Breast epithelium (tissue), 4 donors: ENCODE results near the gene CCDC81. TPM values are rescaled to one million over a fixed set of nuclear protein-coding genes. Genes with fewer than 3 reads are reported as not detected.

Experiments used
- DNase-seq, 2 donors: peaks; one replicate each; pipeline ENCODE4 v3.0.0-alpha.2; 2019; ENCODE audit warnings: low spot score in 2 of 2
- H3K27ac ChIP-seq, 2 donors: fragments of 200-600 bp; sonication (generic) in 1 of 2; one replicate each; pipeline ENCODE4 v1.5.1; 2016 to 2019; ENCODE audit warnings: mild to moderate bottlenecking in 1 of 2
- H3K27me3 ChIP-seq, 2 donors: fragments of 200-600 bp; sonication (generic) in 1 of 2; one replicate each; pipeline versions ENCODE4 v1.5.1 to v1.6.0; 2017 to 2019; ENCODE audit warnings: control low read depth in 1 of 2, mild to moderate bottlenecking in 1 of 2
- H3K36me3 ChIP-seq: fragments of 200-600 bp; one replicate; pipeline ENCODE4 v1.5.1; 2019
- H3K4me1 ChIP-seq, 2 donors: fragments of 200-600 bp; sonication (generic); one replicate each; pipeline ENCODE4 v1.5.1; 2016 to 2019; ENCODE audit warnings: control low read depth in 1 of 2
- H3K4me3 ChIP-seq, 3 donors: fragments of 200-600 bp; sonication (generic); 1 replicate in 2 of 3; 2 replicates in 1 of 3; pipeline ENCODE4 v1.5.1; 2016 to 2019; ENCODE audit warnings: mild to moderate bottlenecking in 3 of 3, moderate library complexity in 2 of 3
- H3K9me3 ChIP-seq, 2 donors: fragments of 200-600 bp; sonication (generic) in 1 of 2; one replicate each; pipeline ENCODE4 v1.5.1; 2016 to 2019; ENCODE audit warnings: control low read depth in 1 of 2
- POLR2A ChIP-seq: fragments of 450-650 bp; IDR thresholded peaks from one replicate; pipeline ENCODE4 v1.6.1; 2016; ENCODE audit warnings: antibody characterized with exemption, mild to moderate bottlenecking, moderate library complexity
- POLR2AphosphoS5 ChIP-seq, 3 donors: sonication (generic); formaldehyde crosslinking; IDR thresholded peaks; one replicate each; pipeline ENCODE4 v1.6.1; 2017; ENCODE audit warnings: antibody characterized with exemption in 3 of 3
- intact Hi-C: fragments of 100-400 bp; cut with DNase I; formaldehyde crosslinking; loops from one replicate; pipeline ENCODE4 v1.15.1; 2023; ENCODE audit warnings: low total_unique reads
- total RNA-seq, 3 donors: library from RNA; depleted of rRNA; stranded (reverse); fragments of >200 nt; gene quantifications; one replicate each; pipeline ENCODE4 v1.1.0, GENCODE V29; 2016
- TF ChIP-seq, protein P1 (sequence below), 3 donors: fragments of 450-650 bp; IDR thresholded peaks; one replicate each; pipeline ENCODE4 v1.5.1; 2016 to 2017; ENCODE audit warnings: antibody characterized with exemption in 3 of 3, mild to moderate bottlenecking in 3 of 3, moderate library complexity in 3 of 3

Gene CCDC81
- total RNA-seq, 3 donors from 2014 or later, result 0.96 to 1.3 (median 1.2) TPM

DNA sequence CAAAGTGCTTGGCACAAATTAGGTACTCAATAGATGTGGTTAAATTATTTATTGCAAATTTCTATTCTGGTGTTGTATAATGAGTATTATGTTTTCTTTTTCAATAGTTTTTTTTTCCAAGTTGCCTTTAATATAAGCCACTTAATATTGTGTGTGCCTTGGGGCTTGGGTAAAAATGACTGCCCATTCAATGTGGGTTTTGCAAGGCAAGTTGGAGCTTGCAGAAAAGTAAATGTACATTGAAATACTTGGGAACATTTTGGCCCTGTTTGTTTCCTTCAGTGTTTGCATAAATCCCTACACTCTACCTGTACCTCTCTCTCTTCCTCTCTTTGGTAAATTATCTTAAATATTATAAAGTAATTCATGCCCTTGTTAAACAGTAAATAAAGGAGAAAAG lies 2.1 kb upstream of the CCDC81 start:
- Histone ChIP-seq H3K9me3 (no peaks in the 10 kb centered on the region), H3K27ac (no peak overlapping the region), H3K4me1 (no peaks in the 10 kb centered on the region), H3K36me3 (no peaks in the 10 kb centered on the region), H3K4me3 (no peak overlapping the region), H3K27me3 (no peaks in the 10 kb centered on the region)
- TF ChIP-seq POLR2AphosphoS5 (IDR thresholded peaks at IDR 0.05) (no peak), POLR2A (no peak)
- TF ChIP-seq, protein P1, sequence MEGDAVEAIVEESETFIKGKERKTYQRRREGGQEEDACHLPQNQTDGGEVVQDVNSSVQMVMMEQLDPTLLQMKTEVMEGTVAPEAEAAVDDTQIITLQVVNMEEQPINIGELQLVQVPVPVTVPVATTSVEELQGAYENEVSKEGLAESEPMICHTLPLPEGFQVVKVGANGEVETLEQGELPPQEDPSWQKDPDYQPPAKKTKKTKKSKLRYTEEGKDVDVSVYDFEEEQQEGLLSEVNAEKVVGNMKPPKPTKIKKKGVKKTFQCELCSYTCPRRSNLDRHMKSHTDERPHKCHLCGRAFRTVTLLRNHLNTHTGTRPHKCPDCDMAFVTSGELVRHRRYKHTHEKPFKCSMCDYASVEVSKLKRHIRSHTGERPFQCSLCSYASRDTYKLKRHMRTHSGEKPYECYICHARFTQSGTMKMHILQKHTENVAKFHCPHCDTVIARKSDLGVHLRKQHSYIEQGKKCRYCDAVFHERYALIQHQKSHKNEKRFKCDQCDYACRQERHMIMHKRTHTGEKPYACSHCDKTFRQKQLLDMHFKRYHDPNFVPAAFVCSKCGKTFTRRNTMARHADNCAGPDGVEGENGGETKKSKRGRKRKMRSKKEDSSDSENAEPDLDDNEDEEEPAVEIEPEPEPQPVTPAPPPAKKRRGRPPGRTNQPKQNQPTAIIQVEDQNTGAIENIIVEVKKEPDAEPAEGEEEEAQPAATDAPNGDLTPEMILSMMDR (IDR thresholded peaks at IDR 0.05), result no peak
- intact Hi-C loops, result no loop called here
- no peak for DNase-seq

- Histone ChIP-seq H3K9me3 (no peaks in the 10 kb centered on the region), H3K4me3 (no peak overlapping the region), H3K27ac (no peak overlapping the region), H3K36me3 (no peaks in the 10 kb centered on the region), H3K27me3 (no peaks in the 10 kb centered on the region), H3K4me1 (no peaks in the 10 kb centered on the region)
- no peak for DNase-seq
- no peak for TF ChIP-seq POLR2AphosphoS5 (IDR thresholded peaks at IDR 0.05)
- intact Hi-C loops, result no loop called here
Observed at GRCh38 chr11:86374069-86374468, 618 bp upstream of the CCDC81 start.

DNA sequence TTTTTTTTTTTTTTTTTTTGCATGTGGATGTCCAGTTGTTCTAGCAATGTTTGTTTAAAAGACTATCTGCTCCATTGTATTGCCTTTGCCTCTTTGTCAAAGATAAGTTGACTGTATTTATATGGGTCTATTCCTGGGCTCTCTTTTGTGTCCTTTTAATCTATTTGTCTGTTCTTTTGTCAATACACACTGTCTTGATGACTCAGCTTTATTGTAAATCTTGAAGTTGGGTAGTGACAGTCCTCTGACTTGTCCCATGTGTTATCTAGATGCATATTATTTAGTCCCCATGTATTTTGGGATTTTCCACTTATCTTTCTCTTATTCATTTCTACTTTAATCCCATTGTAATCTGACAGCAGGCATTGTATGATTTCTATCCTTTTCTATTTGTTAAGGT lies 3.3 kb downstream of the CCDC81 start:
- H3K9me3 ChIP-seq, result no peaks in the 10 kb centered on the region
- TF ChIP-seq POLR2A (no peak), POLR2AphosphoS5 (IDR thresholded peaks at IDR 0.05) (no peak)
- TF ChIP-seq, protein P1 (IDR thresholded peaks at IDR 0.05), result no peak
- intact Hi-C loops, result no loop called here
- no peaks in the 10 kb centered on the region for H3K27me3 ChIP-seq
- H3K27ac ChIP-seq, result no peak overlapping the region
- no peaks in the 10 kb centered on the region for H3K36me3 ChIP-seq
- no peaks in the 10 kb centered on the region for H3K4me1 ChIP-seq
- no peak for DNase-seq
- H3K4me3 ChIP-seq, result no peak overlapping the region

DNA sequence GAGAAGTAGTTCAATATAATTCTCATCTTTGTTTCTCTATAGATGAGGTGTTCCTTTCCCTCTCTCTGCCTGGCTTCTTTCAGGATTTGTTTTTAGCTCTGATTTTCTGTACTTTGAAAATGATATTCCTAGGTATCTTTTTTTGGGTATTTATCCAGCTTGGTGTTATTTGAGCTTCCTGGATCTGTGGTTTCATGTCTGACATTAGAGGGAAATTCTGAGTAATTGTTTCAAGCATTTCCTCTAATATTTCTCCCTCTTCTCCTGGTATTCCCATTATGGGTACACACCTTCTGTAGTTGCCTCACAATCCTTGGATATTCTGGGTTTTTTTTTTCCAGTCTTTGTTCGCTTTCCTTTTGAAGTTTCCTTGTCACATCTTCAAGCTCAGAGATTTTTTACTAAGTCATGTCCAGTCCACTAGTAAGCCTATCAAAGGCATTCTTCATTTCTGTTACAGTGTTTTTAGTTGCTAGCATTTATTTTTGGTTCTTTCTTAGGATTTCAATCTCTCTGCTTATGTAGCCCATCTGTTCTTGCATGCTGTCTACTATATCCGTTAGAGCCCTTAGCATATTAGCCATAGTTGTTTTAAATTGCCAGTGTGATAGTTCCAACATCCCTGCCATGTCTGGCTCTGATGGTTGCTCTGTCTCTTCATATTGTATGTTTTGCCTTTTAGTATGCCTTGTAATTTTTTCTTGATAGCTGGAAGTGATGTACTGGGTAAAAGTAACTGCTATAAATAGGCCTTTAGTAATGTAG lies 5.8 kb downstream of the CCDC81 start:
- no peaks in the 10 kb centered on the region for H3K36me3 ChIP-seq
- H3K27me3 ChIP-seq, result no peaks in the 10 kb centered on the region
- no peaks in the 10 kb centered on the region for H3K9me3 ChIP-seq
- no peak overlapping the region for H3K27ac ChIP-seq
- TF ChIP-seq POLR2AphosphoS5 (IDR thresholded peaks at IDR 0.05), result no peak
- TF ChIP-seq, protein P1 (IDR thresholded peaks at IDR 0.05), result no peak
- no peak for TF ChIP-seq POLR2A
- H3K4me1 ChIP-seq, result no peaks in the 10 kb centered on the region
- H3K4me3 ChIP-seq, result no peak overlapping the region
- intact Hi-C loops, result no loop called here
- no peak for DNase-seq

DNA sequence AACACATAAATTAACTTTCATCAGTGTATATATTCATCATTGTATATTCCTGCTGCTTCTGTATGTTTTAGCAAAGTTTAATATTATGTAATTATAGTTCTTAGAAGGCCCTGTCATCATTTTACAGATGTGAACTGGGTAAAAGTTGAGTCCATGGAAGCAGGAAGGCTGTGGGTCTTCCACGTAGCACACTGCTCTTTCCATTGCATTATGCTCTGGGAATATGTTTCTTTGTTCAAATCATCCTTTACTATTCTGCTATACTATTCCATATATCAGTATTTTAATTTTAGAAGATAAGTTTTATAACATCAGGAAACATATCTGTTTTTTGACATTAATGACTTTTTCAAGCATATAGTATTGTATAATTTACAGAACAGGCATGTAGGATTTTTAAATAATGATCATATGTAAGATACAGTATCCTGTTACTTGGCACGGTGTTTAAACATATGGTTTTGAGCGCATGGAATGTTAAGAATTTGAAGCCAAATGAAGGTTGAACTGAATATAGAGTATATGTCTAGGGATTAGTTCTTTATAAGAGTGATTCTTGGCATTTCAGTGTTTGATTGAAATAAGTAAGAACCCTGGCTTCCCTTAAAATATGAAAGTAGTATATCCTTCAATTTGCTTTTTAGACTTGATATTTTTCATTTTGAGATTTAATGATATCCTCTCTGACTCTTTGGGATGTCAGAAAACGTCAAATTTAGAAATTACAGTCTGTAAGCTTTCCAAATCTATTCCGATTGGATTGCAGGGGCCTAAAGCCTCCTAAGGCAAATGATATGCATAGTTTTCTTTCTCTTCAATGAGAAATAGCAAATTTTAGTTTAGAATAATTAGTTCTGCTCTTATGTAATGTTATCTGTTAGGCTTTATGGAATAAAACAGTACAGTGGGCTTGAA lies 8.6 kb downstream of the CCDC81 start:
- H3K4me1 ChIP-seq, result no peaks in the 10 kb centered on the region
- H3K4me3 ChIP-seq, result no peak overlapping the region
- no peaks in the 10 kb centered on the region for H3K36me3 ChIP-seq
- no peaks in the 10 kb centered on the region for H3K9me3 ChIP-seq
- no peaks in the 10 kb centered on the region for H3K27me3 ChIP-seq
- intact Hi-C loops, result no loop called here
- TF ChIP-seq POLR2AphosphoS5 (IDR thresholded peaks at IDR 0.05) (no peak), POLR2A (no peak)
- TF ChIP-seq, protein P1 (IDR thresholded peaks at IDR 0.05), result no peak
- H3K27ac ChIP-seq, result no peak overlapping the region
- no peak for DNase-seq
